A673 (cell line): ENCODE measurements around the gene TRA2B.

Experiments
- CTCF ChIP-seq: fragments of 300-800, 200-600 bp; sonication (generic); conservative IDR thresholded peaks from 2 replicates; pipeline ENCODE4 v1.5.1; 2017; ENCODE audit warnings: low read depth, mild to moderate bottlenecking, antibody characterized with exemption, low read length, moderate library complexity, mixed read lengths
- EZH2 ChIP-seq: fragments of 200-600 bp; sonication (generic); IDR thresholded peaks from 2 replicates; pipeline ENCODE4 v1.6.1; 2017; ENCODE audit warnings: borderline replicate concordance, low read depth, mild to moderate bottlenecking, mixed read lengths, antibody characterized with exemption, low read length; ENCODE audit not compliant: poor library complexity, severe bottlenecking

- TF ChIP-seq EZH2 (no peak), CTCF (no peak)
Observed at GRCh38 chr3:185867650-185868049, 70.2 kb downstream of the TRA2B start.
